Thoracic aorta (tissue), 2 donors: ENCODE results near the gene TRRAP. TPM values are rescaled to one million over a fixed set of nuclear protein-coding genes. Genes with fewer than 3 reads are reported as not detected.
A peak's percentile ranks its signal among the peaks of the same experiment; 100 is the strongest.

Experiments
- ATAC-seq: fragments of 150-250 bp; one replicate; pipeline ENCODE4 v1.8.0; 2017; ENCODE audit warnings: low read depth; ENCODE audit not compliant: insufficient number of reproducible peaks, low FRiP score
- DNase-seq: peaks from one replicate; pipeline ENCODE4 v3.0.0-alpha.2; 2020; ENCODE audit warnings: low spot score
- H3K27ac ChIP-seq, 2 donors: fragments of 200-600 bp; sonication (generic); 1 replicate in 1 of 2; 2 replicates in 1 of 2; pipeline ENCODE4 v1.5.1; 2016; ENCODE audit warnings: mild to moderate bottlenecking in 2 of 2, moderate library complexity in 2 of 2
- H3K27me3 ChIP-seq: fragments of 200-600 bp; sonication (generic); replicated peaks from 2 replicates; pipeline ENCODE4 v1.6.0; 2016; ENCODE audit warnings: mild to moderate bottlenecking; ENCODE audit not compliant: insufficient read depth
- H3K36me3 ChIP-seq: fragments of 200-600 bp; sonication (generic); one replicate; pipeline ENCODE4 v1.5.1; 2016
- H3K4me1 ChIP-seq, 2 donors: fragments of 200-600 bp; sonication (generic); 1 replicate in 1 of 2; 2 replicates in 1 of 2; pipeline versions ENCODE4 v1.5.1 to v1.6.0; 2016; ENCODE audit warnings: low read depth in 2 of 2, mild to moderate bottlenecking in 1 of 2; ENCODE audit not compliant: control insufficient read depth in 1 of 2
- H3K4me3 ChIP-seq: fragments of 200-600 bp; sonication (generic); 2 replicates; pipeline ENCODE4 v1.5.1; 2016; ENCODE audit warnings: mild to moderate bottlenecking
- H3K9me3 ChIP-seq: fragments of 200-600 bp; sonication (generic); 2 replicates; pipeline ENCODE4 v1.5.1; 2016
- CTCF ChIP-seq: fragments of 200-600 bp; sonication (generic); IDR thresholded peaks from one replicate; pipeline ENCODE4 v1.5.1; 2019; ENCODE audit warnings: antibody characterized with exemption
- total RNA-seq, 2 donors: library from RNA; depleted of rRNA; stranded (reverse); fragments of >200 nt; gene quantifications; one replicate each; pipeline versions ENCODE4 v1.1.0 to v1.2.3, GENCODE V29; 2016

Gene TRRAP
- total RNA-seq, 2 donors from 2014 or later: 44.8 to 49.5 TPM

GRCh38 chr7:98868450-98868849 lies 9.9 kb upstream of the TRRAP start:
- Histone ChIP-seq H3K36me3 (no peaks in the 10 kb centered on the region), H3K27ac (no peak overlapping the region), H3K4me3 (no peak overlapping the region), H3K4me1 (peaks cover 23 to 54% of the 10 kb centered on the region in 2 donors), H3K27me3 (no peaks in the 10 kb centered on the region), H3K9me3 (no peaks in the 10 kb centered on the region)
- no peak for TF ChIP-seq CTCF
- ATAC-seq (no peak), DNase-seq (no peak)

- TF ChIP-seq CTCF: no peak
- H3K27me3 ChIP-seq: no peaks in the 10 kb centered on the region
Observed at GRCh38 chr7:98869027-98869596, 9.2 kb upstream of the TRRAP start.

GRCh38 chr7:98869597-98870120 lies 8.7 kb upstream of the TRRAP start, which contains the start of gene TMEM130:
Gene TMEM130, minus strand, starts transcription at chr7:98870014. Its CDS starts 153 bp downstream, at chr7:98869861.
- peak within 1 kb of the TSS; percentile 79 for H3K4me3 ChIP-seq
- peak within 1 kb of the TSS in 1 of 2 donors; percentile 63 for H3K27ac ChIP-seq
- no peaks in the 10 kb centered on the region for H3K27me3 ChIP-seq
- peaks cover 23 to 52% of the 10 kb centered on the region in 2 donors for H3K4me1 ChIP-seq
- no peaks in the 10 kb centered on the region for H3K9me3 ChIP-seq
- H3K36me3 ChIP-seq: no peaks in the 10 kb centered on the region
- no peak for ATAC-seq
- no peak for DNase-seq
- no peak for TF ChIP-seq CTCF

More at GRCh38 chr7:98869027-98869596, 9.2 kb upstream of the TRRAP start:
- DNase-seq: no peak
- Histone ChIP-seq H3K4me3 (peak overlapping the region; percentile 79), H3K27ac (peak overlapping the region in 1 of 2 donors; percentile 63), H3K9me3 (no peaks in the 10 kb centered on the region), H3K4me1 (peaks cover 23 to 54% of the 10 kb centered on the region in 2 donors), H3K36me3 (no peaks in the 10 kb centered on the region)
- ATAC-seq: no peak

- no peaks in the 10 kb centered on the region for H3K9me3 ChIP-seq
- peaks cover 20 to 47% of the 10 kb centered on the region in 2 donors for H3K4me1 ChIP-seq
- DNase-seq (peak; percentile 35), ATAC-seq (peak; percentile 29)
- no peak for TF ChIP-seq CTCF
- no peaks in the 10 kb centered on the region for H3K27me3 ChIP-seq
- peak overlapping the region; percentile 79 for H3K4me3 ChIP-seq
- peak overlapping the region in 1 of 2 donors; percentile 63 for H3K27ac ChIP-seq
- H3K36me3 ChIP-seq: no peaks in the 10 kb centered on the region
Observed at GRCh38 chr7:98870121-98870651, 8.1 kb upstream of the TRRAP start.

GRCh38 chr7:98870807-98871491 lies 7.4 kb upstream of the TRRAP start:
- Histone ChIP-seq H3K4me3 (peak overlapping the region; percentile 79), H3K27me3 (no peaks in the 10 kb centered on the region), H3K9me3 (no peaks in the 10 kb centered on the region), H3K36me3 (no peaks in the 10 kb centered on the region), H3K27ac (no peak overlapping the region), H3K4me1 (peaks cover 19 to 40% of the 10 kb centered on the region in 2 donors)
- DNase-seq: no peak
- no peak for TF ChIP-seq CTCF
- no peak for ATAC-seq
